ENCODE data around the gene FUT9.

The FUT9 gene

GRCh38 chr6:96014846-96015517 lies 792 bp upstream of the FUT9 start:
- peak overlapping the region; percentile 41 for H3K4me3 ChIP-seq (ENCODE audit: low read depth, low read length)
- no peak for DNase-seq (ENCODE audit: low read depth)
- in situ Hi-C loops (cut with HindIII; ENCODE audit: low sequenced_read_pairs), result no loop called here
- TF ChIP-seq CTCF (IDR thresholded peaks at IDR 0.05; ENCODE audit: low read depth, low read length, missing control alignments), result peak; percentile 6

- no peak for DNase-seq (ENCODE audit: low read depth)
- peak overlapping the region; percentile 41 for H3K4me3 ChIP-seq (ENCODE audit: low read depth, low read length)
- TF ChIP-seq CTCF (IDR thresholded peaks at IDR 0.05; ENCODE audit: low read depth, low read length, missing control alignments), result no peak
- in situ Hi-C loops (cut with HindIII; ENCODE audit: low sequenced_read_pairs), result no loop called here
These were observed 728 bp downstream of the FUT9 start for GRCh38 chr6:96016334-96017069.

GRCh38 chr6:96017070-96017359 lies 1.2 kb downstream of the FUT9 start:
- in situ Hi-C loops (cut with HindIII; ENCODE audit: low sequenced_read_pairs), result no loop called here
- DNase-seq (ENCODE audit: low read depth), result no peak
- H3K4me3 ChIP-seq (ENCODE audit: low read depth, low read length), result no peak overlapping the region
- TF ChIP-seq CTCF (IDR thresholded peaks at IDR 0.05; ENCODE audit: low read depth, low read length, missing control alignments), result no peak

DNA sequence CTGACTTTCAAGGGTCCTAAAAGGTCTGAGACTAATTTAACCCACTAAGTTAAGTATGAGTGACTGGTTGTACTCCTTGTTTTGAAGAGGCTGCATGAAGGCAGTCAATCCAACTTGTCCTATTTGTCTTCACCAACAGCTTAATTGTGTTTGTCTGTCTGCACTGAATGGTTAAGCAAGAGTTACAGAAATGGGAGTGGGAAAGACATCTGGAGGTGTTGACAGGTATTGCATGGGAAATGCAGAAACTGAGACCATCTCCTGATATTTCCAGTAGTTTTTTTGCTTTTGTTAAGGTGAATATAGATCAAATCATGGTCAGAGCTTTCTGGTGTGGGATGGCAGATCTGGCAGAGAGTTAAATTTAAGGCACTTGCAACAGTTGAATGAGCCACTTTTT lies 6.5 kb downstream of the FUT9 start:
- no peak overlapping the region for H3K4me3 ChIP-seq (ENCODE audit: low read depth, low read length)
- DNase-seq (ENCODE audit: low read depth), result no peak
- in situ Hi-C loops (cut with HindIII; ENCODE audit: low sequenced_read_pairs), result no loop called here
- TF ChIP-seq CTCF (IDR thresholded peaks at IDR 0.05; ENCODE audit: low read depth, low read length, missing control alignments), result no peak

GRCh38 chr6:96032661-96033060 lies 16.9 kb downstream of the FUT9 start:
- DNase-seq (ENCODE audit: low read depth), result no peak
- TF ChIP-seq CTCF (IDR thresholded peaks at IDR 0.05; ENCODE audit: low read depth, low read length, missing control alignments), result no peak
- in situ Hi-C loops (cut with HindIII; ENCODE audit: low sequenced_read_pairs), result no loop called here
- H3K4me3 ChIP-seq (ENCODE audit: low read depth, low read length), result no peak overlapping the region

GRCh38 chr6:96051555-96051954 lies 35.8 kb downstream of the FUT9 start:
- no peak for DNase-seq (ENCODE audit: low read depth)
- TF ChIP-seq CTCF (IDR thresholded peaks at IDR 0.05; ENCODE audit: low read depth, low read length, missing control alignments), result no peak
- H3K4me3 ChIP-seq (ENCODE audit: low read depth, low read length), result no peak overlapping the region
- in situ Hi-C loops (cut with HindIII; ENCODE audit: low sequenced_read_pairs), result no loop called here
